Endothelial cell of umbilical vein (primary cell): ENCODE results near the gene GFPT1. TPM values are rescaled to one million over a fixed set of nuclear protein-coding genes. Genes with fewer than 3 reads are reported as not detected.

ENCODE experiments used
- BruUV-seq: library from RNA; stranded (reverse); fragments of 400-500 nt; replicated peaks from 2 replicates; lab custom pipeline; 2021; lab: Mats Ljungman, UMichigan
- CTCF ChIA-PET: fragments of 300-600, 350-600 bp; sonication (Branson Sonifier 250); formaldehyde crosslinking; loops from one replicate; lab custom pipeline; 2021; ENCODE audit warnings: antibody characterized with exemption, inconsistent platforms; lab: Charles Lee
- POLR2A ChIA-PET: fragments of 300-600, 350-600 bp; sonication (Branson Sonifier 250); formaldehyde crosslinking; loops from one replicate; lab custom pipeline; 2021; ENCODE audit warnings: antibody characterized with exemption, inconsistent platforms; lab: Charles Lee
- DNase-seq: peaks from one replicate; pipeline ENCODE4 v3.0.0-alpha.2; 2011; ENCODE audit warnings: low read depth, low spot score
- FAIRE-seq: peaks from 2 replicates; lab custom pipeline; 2011; peaks lifted over from hg19 to GRCh38; lab: Jason Lieb, UNC
- H2AFZ ChIP-seq: 2 replicates; pipeline ENCODE4 v1.6.0; 2012; ENCODE audit warnings: low read depth, low read length, control low read depth, inconsistent platforms
- H3K27ac ChIP-seq: 2 replicates; pipeline ENCODE4 v1.5.1; 2011; ENCODE audit warnings: low read depth, mild to moderate bottlenecking, control low read depth, low read length, moderate library complexity; ENCODE audit not compliant: insufficient read depth
- H3K27me3 ChIP-seq, 2 experiments: 2 replicates each; pipeline versions ENCODE4 v1.6.0 to v1.6.1; 2011; ENCODE audit warnings: low read length in 2 of 2, mixed read lengths in 1 of 2; ENCODE audit not compliant: control insufficient read depth in 2 of 2, insufficient read depth in 2 of 2
- H3K36me3 ChIP-seq, 2 experiments: 2 replicates in 1 of 2; 3 replicates in 1 of 2; pipeline ENCODE4 v1.5.1; 2011; ENCODE audit warnings: low read length in 2 of 2, mild to moderate bottlenecking in 1 of 2, moderate library complexity in 1 of 2; ENCODE audit not compliant: control insufficient read depth in 2 of 2, insufficient read depth in 2 of 2; ENCODE audit errors: extremely low read depth in 1 of 2
- H3K4me1 ChIP-seq: 3 replicates; pipeline ENCODE4 v1.5.1; 2011; ENCODE audit warnings: mild to moderate bottlenecking, low read length; ENCODE audit not compliant: control insufficient read depth, insufficient read depth; ENCODE audit errors: extremely low read depth
- H3K4me2 ChIP-seq: 2 replicates; pipeline ENCODE4 v1.6.1; 2011; ENCODE audit warnings: low read length, control low read depth, mixed read lengths; ENCODE audit not compliant: insufficient read depth
- H3K4me3 ChIP-seq, 3 experiments: fragments of 200-600 bp in 1 of 3; sonication (generic), shearing (Covaris generic) in 1 of 3; replicated peaks in 1 of 3; 2 replicates each; pipeline ENCODE4 v1.5.1; 2011 to 2016; ENCODE audit warnings: control low read depth in 3 of 3, low read length in 3 of 3, mild to moderate bottlenecking in 2 of 3, inconsistent platforms in 1 of 3, low read depth in 1 of 3, moderate library complexity in 1 of 3; ENCODE audit not compliant: insufficient read depth in 1 of 3
- H3K79me2 ChIP-seq: 2 replicates; pipeline ENCODE4 v1.6.0; 2012; ENCODE audit warnings: low read length, inconsistent platforms; ENCODE audit not compliant: control insufficient read depth, insufficient read depth
- H3K9ac ChIP-seq: replicated peaks from 2 replicates; pipeline ENCODE3; 2011; ENCODE audit warnings: low read length, control low read depth; ENCODE audit not compliant: insufficient read depth; ENCODE audit errors: extremely low read depth
- H3K9me1 ChIP-seq: replicated peaks from 3 replicates; pipeline ENCODE4 v1.6.0; 2011; ENCODE audit warnings: mild to moderate bottlenecking, low read length; ENCODE audit not compliant: control insufficient read depth, insufficient read depth; ENCODE audit errors: extremely low read depth
- H3K9me3 ChIP-seq: replicated peaks from 2 replicates; pipeline ENCODE4 v1.5.1; 2012; ENCODE audit warnings: low read length, inconsistent platforms; ENCODE audit not compliant: control insufficient read depth, insufficient read depth
- H4K20me1 ChIP-seq: replicated peaks from 2 replicates; pipeline ENCODE3; 2011; ENCODE audit warnings: mild to moderate bottlenecking, low read length; ENCODE audit not compliant: control insufficient read depth, insufficient read depth; ENCODE audit errors: extremely low read depth
- CTCF ChIP-seq, 2 donors: IDR thresholded peaks; 1 replicate in 1 of 2; 2 replicates in 1 of 2; pipeline ENCODE4 v1.5.1; 2011; ENCODE audit warnings: low read length in 2 of 2, mild to moderate bottlenecking in 2 of 2, moderate library complexity in 2 of 2, control low read depth in 1 of 2, inconsistent platforms in 1 of 2, low read depth in 1 of 2; ENCODE audit not compliant: insufficient read depth in 1 of 2; ENCODE audit errors: extremely low read depth in 1 of 2
- FOS ChIP-seq: IDR thresholded peaks from 2 replicates; pipeline ENCODE4 v1.6.1; 2011; ENCODE audit warnings: mild to moderate bottlenecking, low read length, moderate library complexity, borderline replicate concordance; ENCODE audit not compliant: insufficient read depth
- GATA2 ChIP-seq: IDR thresholded peaks from 2 replicates; pipeline ENCODE4 v1.7.0; 2011; ENCODE audit warnings: low read depth, mild to moderate bottlenecking, moderate library complexity, mixed read lengths, low read length; ENCODE audit not compliant: insufficient read length, insufficient read depth
- MAX ChIP-seq: IDR thresholded peaks from 2 replicates; pipeline ENCODE4 v1.6.1; 2011; ENCODE audit not compliant: insufficient read depth, insufficient read length
- MYC ChIP-seq: IDR thresholded peaks from one replicate; pipeline ENCODE4 v1.6.1; 2011; ENCODE audit warnings: mild to moderate bottlenecking, low read depth, low read length
- POLR2AphosphoS5 ChIP-seq: IDR thresholded peaks from 2 replicates; pipeline ENCODE4 v1.6.1; 2012; ENCODE audit warnings: low read depth, mild to moderate bottlenecking, control low read depth, low read length, moderate library complexity; ENCODE audit not compliant: insufficient read depth
- dilution Hi-C: fragments of 300-500 bp; cut with MboI; formaldehyde crosslinking; loops from one replicate; pipeline ENCODE4 v1.15.0; 2019; ENCODE audit warnings: low sequenced_read_pairs; ENCODE audit not compliant: extremely low pct_ligation_motif_present
- intact Hi-C: fragments of 100-400 bp; cut with micrococcal nuclease; formaldehyde crosslinking; loops from one replicate; pipeline ENCODE4 v1.10.0; 2022
- polyA plus RNA-seq, 4 experiments: library from polyadenylated mRNA; depleted of rRNA in 3 of 4; stranded (reverse) in 3 of 4; unstranded in 1 of 4; fragments of >200 nt; gene quantifications; 2 replicates each; pipeline versions ENCODE4 v1.2.1 to v1.2.3, GENCODE V29; 2011 to 2012; ENCODE audit warnings: missing spikeins in 1 of 4
- total RNA-seq: library from RNA; stranded (reverse); gene quantifications from 2 replicates; pipeline ENCODE4 v1.2.3, GENCODE V29; 2021

GFPT1 gene
- total and polyA plus RNA-seq, 2 donors (not counting 3 experiments of a cell fraction or from before 2014, with no cell fraction given) = 8.8 to 38.7 TPM

DNA sequence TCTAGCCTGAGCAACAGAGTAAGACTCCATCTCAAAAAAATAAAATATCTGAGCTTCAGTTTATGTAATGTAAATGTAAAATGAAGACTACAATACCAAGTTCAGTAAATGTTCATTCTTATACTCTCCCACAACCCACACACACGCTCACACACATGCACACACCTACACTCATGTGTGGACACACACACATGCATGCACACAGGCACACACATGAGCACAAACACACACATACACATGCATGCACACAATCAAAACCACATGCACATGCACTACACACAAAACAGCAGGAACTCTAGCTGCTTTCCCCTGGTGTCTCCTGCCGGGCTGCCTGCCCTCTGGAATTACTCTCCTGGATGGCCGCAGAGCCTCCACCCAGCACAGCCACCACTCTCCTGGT, 90.6 kb downstream of the GFPT1 start:
- H3K9me3 ChIP-seq = no peaks in the 10 kb centered on the region
- no peak for TF ChIP-seq CTCF (IDR thresholded peaks at IDR 0.05; ENCODE audit: extremely low read depth in 1 of 2, insufficient read depth in 1 of 2, low read depth in 1 of 2, low read length in 2 of 2)
- no peak for TF ChIP-seq MYC
- no peak for TF ChIP-seq POLR2AphosphoS5
- no peak for TF ChIP-seq GATA2
- TF ChIP-seq MAX = no peak
- no peak for TF ChIP-seq FOS
- H3K4me1 ChIP-seq = peaks cover 28% of the 10 kb centered on the region
- FAIRE-seq (no peak), DNase-seq (no peak)
- H4K20me1 ChIP-seq = no peaks in the 10 kb centered on the region
- ChIA-PET POLR2A (no interaction called here), CTCF (no interaction called here)
- H3K9ac ChIP-seq = no peak overlapping the region
- intact Hi-C loops = no loop called here
- no peak overlapping the region for H2AFZ ChIP-seq
- no peak overlapping the region for H3K27ac ChIP-seq
- H3K27me3 ChIP-seq = no peaks in the 10 kb centered on the region
- no peaks in the 10 kb centered on the region for H3K9me1 ChIP-seq
- no peaks in the 10 kb centered on the region for H3K36me3 ChIP-seq
- dilution Hi-C loops = no loop called here
- no TSS peak for BruUV-seq
- H3K4me2 ChIP-seq = no peak overlapping the region
- no peak overlapping the region for H3K4me3 ChIP-seq
- H3K79me2 ChIP-seq = no peaks in the 10 kb centered on the region
